ENCODE data around the gene STAG1.

- TF ChIP-seq CTCF (IDR thresholded peaks at IDR 0.05; ENCODE audit: insufficient read depth, low read length) (no peak), POLR2AphosphoS5 (IDR thresholded peaks at IDR 0.05; ENCODE audit: low read depth) (no peak), SPI1 (IDR thresholded peaks at IDR 0.05; ENCODE audit: borderline replicate concordance, low read depth) (no peak), GABPA (IDR thresholded peaks at IDR 0.05; ENCODE audit: low read depth) (no peak)
- TF ChIP-seq, protein P1, sequence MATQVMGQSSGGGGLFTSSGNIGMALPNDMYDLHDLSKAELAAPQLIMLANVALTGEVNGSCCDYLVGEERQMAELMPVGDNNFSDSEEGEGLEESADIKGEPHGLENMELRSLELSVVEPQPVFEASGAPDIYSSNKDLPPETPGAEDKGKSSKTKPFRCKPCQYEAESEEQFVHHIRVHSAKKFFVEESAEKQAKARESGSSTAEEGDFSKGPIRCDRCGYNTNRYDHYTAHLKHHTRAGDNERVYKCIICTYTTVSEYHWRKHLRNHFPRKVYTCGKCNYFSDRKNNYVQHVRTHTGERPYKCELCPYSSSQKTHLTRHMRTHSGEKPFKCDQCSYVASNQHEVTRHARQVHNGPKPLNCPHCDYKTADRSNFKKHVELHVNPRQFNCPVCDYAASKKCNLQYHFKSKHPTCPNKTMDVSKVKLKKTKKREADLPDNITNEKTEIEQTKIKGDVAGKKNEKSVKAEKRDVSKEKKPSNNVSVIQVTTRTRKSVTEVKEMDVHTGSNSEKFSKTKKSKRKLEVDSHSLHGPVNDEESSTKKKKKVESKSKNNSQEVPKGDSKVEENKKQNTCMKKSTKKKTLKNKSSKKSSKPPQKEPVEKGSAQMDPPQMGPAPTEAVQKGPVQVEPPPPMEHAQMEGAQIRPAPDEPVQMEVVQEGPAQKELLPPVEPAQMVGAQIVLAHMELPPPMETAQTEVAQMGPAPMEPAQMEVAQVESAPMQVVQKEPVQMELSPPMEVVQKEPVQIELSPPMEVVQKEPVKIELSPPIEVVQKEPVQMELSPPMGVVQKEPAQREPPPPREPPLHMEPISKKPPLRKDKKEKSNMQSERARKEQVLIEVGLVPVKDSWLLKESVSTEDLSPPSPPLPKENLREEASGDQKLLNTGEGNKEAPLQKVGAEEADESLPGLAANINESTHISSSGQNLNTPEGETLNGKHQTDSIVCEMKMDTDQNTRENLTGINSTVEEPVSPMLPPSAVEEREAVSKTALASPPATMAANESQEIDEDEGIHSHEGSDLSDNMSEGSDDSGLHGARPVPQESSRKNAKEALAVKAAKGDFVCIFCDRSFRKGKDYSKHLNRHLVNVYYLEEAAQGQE (IDR thresholded peaks at IDR 0.05; ENCODE audit: insufficient replicate concordance, low read depth): no peak
These were observed 418.0 kb downstream of the STAG1 start for GRCh38 chr3:136334209-136334608.
